AG09319 (cell line): ENCODE results near the gene FDX2.
"Not testable (repeated sequence)": the region's sequence is repeated elsewhere in the genome, so short reads cannot be mapped to it uniquely, and the experiment has no call there.

Experiments
- DNase-seq: peaks from one replicate; pipeline ENCODE4 v3.0.0-alpha.2; 2010; ENCODE audit warnings: low read depth; ENCODE audit errors: extremely low read depth
- TF ChIP-seq, protein P1 (sequence below): IDR thresholded peaks from 2 replicates; pipeline ENCODE4 v1.5.1; 2011; ENCODE audit warnings: low read depth, mild to moderate bottlenecking, inconsistent platforms, low read length, moderate library complexity

The FDX2 gene

DNA sequence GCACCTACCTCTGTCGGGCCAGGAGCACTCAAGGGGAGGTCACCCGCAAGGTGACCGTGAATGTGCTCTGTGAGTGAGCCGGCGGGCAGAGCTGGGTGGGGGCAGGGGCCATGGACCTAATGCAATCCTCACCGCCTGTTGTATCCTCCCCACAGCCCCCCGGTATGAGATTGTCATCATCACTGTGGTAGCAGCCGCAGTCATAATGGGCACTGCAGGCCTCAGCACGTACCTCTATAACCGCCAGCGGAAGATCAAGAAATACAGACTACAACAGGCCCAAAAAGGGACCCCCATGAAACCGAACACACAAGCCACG lies 30.9 kb downstream of the FDX2 start:
- TF ChIP-seq, protein P1, sequence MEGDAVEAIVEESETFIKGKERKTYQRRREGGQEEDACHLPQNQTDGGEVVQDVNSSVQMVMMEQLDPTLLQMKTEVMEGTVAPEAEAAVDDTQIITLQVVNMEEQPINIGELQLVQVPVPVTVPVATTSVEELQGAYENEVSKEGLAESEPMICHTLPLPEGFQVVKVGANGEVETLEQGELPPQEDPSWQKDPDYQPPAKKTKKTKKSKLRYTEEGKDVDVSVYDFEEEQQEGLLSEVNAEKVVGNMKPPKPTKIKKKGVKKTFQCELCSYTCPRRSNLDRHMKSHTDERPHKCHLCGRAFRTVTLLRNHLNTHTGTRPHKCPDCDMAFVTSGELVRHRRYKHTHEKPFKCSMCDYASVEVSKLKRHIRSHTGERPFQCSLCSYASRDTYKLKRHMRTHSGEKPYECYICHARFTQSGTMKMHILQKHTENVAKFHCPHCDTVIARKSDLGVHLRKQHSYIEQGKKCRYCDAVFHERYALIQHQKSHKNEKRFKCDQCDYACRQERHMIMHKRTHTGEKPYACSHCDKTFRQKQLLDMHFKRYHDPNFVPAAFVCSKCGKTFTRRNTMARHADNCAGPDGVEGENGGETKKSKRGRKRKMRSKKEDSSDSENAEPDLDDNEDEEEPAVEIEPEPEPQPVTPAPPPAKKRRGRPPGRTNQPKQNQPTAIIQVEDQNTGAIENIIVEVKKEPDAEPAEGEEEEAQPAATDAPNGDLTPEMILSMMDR: no peak
- no peak for DNase-seq

DNA sequence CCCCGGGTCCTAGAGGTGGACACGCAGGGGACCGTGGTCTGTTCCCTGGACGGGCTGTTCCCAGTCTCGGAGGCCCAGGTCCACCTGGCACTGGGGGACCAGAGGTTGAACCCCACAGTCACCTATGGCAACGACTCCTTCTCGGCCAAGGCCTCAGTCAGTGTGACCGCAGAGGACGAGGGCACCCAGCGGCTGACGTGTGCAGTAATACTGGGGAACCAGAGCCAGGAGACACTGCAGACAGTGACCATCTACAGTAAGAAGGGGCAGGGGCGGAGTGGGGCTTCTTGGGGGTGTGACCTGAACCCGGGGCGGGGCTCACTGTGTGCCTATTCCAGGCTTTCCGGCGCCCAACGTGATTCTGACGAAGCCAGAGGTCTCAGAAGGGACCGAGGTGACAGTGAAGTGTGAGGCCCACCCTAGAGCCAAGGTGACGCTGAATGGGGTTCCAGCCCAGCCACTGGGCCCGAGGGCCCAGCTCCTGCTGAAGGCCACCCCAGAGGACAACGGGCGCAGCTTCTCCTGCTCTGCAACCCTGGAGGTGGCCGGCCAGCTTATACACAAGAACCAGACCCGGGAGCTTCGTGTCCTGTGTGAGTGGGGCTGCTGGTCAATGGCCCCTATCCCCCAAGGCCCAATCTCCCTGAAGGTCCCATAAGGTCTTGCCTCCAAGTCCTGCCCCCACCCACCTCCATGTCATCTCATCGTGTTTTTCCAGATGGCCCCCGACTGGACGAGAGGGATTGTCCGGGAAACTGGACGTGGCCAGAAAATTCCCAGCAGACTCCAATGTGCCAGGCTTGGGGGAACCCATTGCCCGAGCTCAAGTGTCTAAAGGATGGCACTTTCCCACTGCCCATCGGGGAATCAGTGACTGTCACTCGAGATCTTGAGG lies 31.5 kb downstream of the FDX2 start:
- TF ChIP-seq, protein P1: no peak
- no peak for DNase-seq

DNA sequence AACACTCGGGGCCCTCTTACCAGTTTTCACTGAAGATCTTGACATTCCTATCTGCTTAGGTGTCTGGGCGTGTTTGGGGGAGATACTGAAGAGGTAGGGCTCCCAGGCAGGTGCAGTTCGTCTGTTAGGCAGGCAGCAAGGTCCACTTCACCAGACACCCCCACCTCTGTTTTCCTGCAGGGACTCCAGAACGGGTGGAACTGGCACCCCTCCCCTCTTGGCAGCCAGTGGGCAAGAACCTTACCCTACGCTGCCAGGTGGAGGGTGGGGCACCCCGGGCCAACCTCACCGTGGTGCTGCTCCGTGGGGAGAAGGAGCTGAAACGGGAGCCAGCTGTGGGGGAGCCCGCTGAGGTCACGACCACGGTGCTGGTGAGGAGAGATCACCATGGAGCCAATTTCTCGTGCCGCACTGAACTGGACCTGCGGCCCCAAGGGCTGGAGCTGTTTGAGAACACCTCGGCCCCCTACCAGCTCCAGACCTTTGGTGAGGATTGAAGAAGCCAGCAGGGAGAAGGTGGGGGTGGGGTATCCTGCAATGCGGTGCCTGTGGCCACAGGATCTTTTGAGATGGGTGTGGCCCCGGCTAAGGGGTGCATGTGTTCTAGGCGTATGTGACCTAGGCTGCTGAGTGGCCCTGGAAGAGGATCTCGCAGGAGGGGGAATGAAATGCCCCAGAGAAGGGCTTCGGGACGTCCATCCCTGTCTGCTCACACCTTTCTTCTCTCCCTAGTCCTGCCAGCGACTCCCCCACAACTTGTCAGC lies 32.3 kb downstream of the FDX2 start:
- no peak for DNase-seq
- TF ChIP-seq, protein P1: no peak

DNA sequence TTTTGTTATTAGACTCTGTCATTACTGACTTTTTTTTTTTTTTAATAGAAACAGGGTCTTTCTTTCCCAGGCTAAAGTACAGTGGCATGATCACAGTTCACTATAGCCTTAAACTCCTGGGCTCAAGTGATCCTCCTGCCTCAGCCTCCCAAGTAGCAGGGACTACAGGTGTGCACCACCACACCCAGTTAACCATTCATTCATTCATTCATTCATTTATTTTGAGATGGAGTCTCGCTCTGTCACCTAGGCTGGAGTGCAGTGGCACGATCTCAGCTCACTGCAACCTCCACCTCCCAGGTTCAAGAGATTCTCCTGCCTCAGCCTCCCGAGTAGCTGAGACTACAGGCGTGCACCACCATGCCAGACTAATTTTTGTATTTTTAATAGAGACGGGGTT lies 33.8 kb downstream of the FDX2 start:
- DNase-seq: not testable (repeated sequence)

DNA sequence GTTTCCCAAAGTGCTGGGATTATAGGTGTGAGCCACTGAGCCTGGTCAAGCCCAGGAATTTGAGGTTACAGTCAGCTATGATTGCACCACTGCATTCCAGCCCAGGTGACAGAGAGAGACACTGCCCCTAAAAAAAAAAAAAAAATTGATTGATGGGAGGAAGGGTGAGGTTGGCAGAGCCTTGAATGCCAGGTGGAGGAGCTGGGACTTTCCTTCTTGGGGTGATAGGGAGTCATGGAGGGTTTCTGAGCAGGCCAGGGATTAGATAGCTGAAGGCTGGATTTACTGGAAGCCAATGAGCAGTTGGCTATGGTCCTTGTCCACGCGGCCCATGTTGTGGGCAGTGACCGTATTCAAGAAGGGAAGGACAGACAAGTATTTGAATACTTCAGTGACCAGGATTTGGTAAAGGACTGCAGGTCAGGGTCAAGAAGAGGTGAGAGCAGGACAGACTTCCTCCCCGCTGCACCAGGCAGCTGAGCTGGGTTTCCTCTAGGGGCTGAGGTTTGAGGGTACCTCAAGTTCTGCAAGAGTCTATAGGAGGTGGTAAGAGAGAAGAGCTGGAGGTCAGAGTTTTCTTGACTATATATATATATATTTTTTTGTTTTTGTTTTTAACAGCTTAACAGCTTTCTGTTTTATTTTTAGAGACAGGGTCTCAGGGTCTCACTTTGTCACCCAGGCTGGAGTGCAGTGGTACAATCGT lies 35.9 kb downstream of the FDX2 start:
- TF ChIP-seq, protein P1: no peak
- DNase-seq: no peak

DNA sequence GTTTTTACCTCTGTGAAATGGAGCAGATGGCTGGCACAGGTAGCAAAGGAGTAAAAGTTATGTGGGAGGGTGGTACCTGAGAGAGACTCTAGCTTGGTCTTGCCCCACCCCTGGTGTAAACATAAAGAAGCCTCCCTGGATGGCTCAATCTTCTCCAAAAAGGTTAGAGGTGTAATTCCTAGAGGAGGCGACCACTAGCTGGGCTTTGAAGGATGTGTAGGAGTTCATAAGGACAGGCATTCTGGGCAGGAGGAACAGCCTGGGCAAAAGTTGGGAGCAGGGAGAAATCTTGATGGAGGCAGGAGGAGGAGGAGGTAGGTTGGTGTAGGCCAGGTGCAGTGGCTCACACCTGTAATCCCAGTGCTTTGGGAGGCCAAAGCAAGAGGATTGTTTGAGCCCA lies 36.9 kb downstream of the FDX2 start:
- TF ChIP-seq, protein P1: no peak
- no peak for DNase-seq

DNA sequence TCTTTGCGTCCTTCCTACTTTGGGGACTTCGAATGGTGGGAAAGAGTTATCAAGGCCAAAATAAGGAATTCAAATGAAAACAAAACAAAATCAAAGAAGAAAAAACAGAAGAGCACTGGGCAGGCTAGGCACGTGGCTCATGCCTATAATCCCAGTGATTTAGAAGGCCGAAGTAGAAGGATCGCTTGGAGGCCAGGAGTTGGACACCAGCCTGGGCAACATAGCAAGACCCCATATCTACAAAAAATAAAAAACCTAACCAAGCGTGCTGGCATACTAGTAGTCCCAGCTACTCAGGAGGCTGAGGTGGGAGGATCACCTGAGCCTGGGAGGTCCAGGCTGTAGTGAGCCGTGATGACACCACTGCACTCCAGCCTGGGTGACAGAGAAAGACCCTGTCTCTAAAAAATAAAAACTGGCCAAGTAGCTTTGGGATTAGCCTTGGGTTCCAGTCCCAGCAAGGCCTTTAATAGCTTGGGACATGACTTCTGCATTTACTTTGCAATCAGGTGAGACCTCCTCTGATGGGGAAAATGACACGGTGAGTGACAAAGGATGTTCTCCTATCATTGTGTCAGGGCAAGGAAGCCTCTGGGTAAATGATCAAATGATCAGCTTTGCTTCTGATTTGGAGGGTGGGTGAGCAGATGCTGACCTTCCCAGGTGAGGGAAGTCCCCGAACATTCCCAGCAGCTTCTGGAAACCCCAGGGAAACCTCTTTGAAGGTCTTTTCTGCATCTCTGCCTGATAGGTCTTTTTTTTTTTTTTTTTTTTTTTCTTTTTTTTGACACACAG lies 37.8 kb downstream of the FDX2 start:
- TF ChIP-seq, protein P1: no peak
- no peak for DNase-seq
